ENCODE data around the gene COL9A2. TPM values are rescaled to one million over a fixed set of nuclear protein-coding genes. Genes with fewer than 3 reads are reported as not detected.

The COL9A2 gene
- polyA plus RNA-seq, 1 of the 3 experiments (the other 2 are of a cell fraction), result 0.94 TPM

DNA sequence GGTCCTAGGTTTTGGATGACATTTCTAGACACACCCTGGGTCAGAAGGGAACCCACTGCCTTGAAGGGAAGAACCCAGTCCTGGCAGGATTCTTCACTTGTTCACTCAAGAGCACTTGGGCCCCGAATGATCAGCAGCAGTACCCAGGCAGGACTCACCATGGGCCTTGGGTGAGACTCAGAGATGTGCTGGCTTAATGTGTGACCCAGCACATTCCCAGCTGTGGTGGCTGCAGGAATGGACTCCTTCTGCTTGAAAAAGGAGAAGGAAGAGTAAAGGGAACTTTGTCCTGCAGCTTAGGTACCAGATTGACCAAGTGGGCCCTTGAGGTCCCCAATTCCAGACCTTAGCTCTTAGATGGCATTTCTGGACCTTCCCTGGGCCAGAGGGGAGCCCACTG lies 44.1 kb upstream of the COL9A2 start:
- ChIA-PET POLR2A (no interaction called here), CTCF (no interaction called here)
- 20% methylated on average over 1 of the region's 1 CpG for WGBS (ENCODE audit: low lambda C conversion rate)
- Histone ChIP-seq H3K27ac (ENCODE audit: low read depth in 2 of 2, low read length in 1 of 2) (no peak overlapping the region), H3K4me3 (ENCODE audit: low read depth in 2 of 2, low read length in 1 of 2) (no peak overlapping the region), H3K4me1 (ENCODE audit: control insufficient read depth in 1 of 2, insufficient read depth in 2 of 2, low read depth in 1 of 2, low read length in 1 of 2) (peaks cover 4 to 10% of the 10 kb centered on the region in 2 experiments; a peak in 2 of 4 replicates), H3F3A (replicated peaks; ENCODE audit: insufficient read depth) (no peaks in the 10 kb centered on the region), H3K27me3 (ENCODE audit: insufficient read depth) (no peaks in the 10 kb centered on the region), H3K9me2 (no peaks in the 10 kb centered on the region), H3K9me3 (peaks cover 19% of the 10 kb centered on the region; the same call in 1 of the 2 replicates), H3K79me2 (ENCODE audit: insufficient read depth) (no peaks in the 10 kb centered on the region), H3K4me2 (no peak overlapping the region), H2AFZ (ENCODE audit: low read depth) (no peak overlapping the region), H3K9ac (no peak overlapping the region), H3K36me3 (replicated peaks in 1 of 2; ENCODE audit: control insufficient read depth in 1 of 2, insufficient read depth in 2 of 2, low read length in 1 of 2) (no peaks in the 10 kb centered on the region), H4K20me1 (ENCODE audit: insufficient read depth) (no peaks in the 10 kb centered on the region)
- no peak for TF ChIP-seq YY1 (IDR thresholded peaks at IDR 0.05; ENCODE audit: low read depth)
- no peak for TF ChIP-seq SIN3A (IDR thresholded peaks at IDR 0.05; ENCODE audit: borderline replicate concordance, low read depth, low read length)
- TF ChIP-seq NRF1 (IDR thresholded peaks at IDR 0.05; ENCODE audit: low read depth, low read length), result no peak
- TF ChIP-seq, protein P1, sequence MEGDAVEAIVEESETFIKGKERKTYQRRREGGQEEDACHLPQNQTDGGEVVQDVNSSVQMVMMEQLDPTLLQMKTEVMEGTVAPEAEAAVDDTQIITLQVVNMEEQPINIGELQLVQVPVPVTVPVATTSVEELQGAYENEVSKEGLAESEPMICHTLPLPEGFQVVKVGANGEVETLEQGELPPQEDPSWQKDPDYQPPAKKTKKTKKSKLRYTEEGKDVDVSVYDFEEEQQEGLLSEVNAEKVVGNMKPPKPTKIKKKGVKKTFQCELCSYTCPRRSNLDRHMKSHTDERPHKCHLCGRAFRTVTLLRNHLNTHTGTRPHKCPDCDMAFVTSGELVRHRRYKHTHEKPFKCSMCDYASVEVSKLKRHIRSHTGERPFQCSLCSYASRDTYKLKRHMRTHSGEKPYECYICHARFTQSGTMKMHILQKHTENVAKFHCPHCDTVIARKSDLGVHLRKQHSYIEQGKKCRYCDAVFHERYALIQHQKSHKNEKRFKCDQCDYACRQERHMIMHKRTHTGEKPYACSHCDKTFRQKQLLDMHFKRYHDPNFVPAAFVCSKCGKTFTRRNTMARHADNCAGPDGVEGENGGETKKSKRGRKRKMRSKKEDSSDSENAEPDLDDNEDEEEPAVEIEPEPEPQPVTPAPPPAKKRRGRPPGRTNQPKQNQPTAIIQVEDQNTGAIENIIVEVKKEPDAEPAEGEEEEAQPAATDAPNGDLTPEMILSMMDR (IDR thresholded peaks at IDR 0.05), result no peak
- no peak for TF ChIP-seq EP300 (IDR thresholded peaks at IDR 0.05; ENCODE audit: borderline replicate concordance in 1 of 2, low read depth in 1 of 2, low read length in 1 of 2)
- TF ChIP-seq EZH2phosphoT487 (IDR thresholded peaks at IDR 0.05; ENCODE audit: borderline replicate concordance, low read depth), result no peak
- no peak for TF ChIP-seq RXRA (IDR thresholded peaks at IDR 0.05; ENCODE audit: borderline replicate concordance, low read depth)
- no peak for TF ChIP-seq TEAD4 (IDR thresholded peaks at IDR 0.05; ENCODE audit: borderline replicate concordance, insufficient read depth)
- TF ChIP-seq FOSL2 (IDR thresholded peaks at IDR 0.05; ENCODE audit: borderline replicate concordance, low read depth), result no peak
- TF ChIP-seq FOXJ3 (CRISPR knock-in tag; IDR thresholded peaks at IDR 0.05), result no peak
- no peak for TF ChIP-seq POLR2AphosphoS5 (IDR thresholded peaks at IDR 0.05; ENCODE audit: low read depth, low read length)
- TF ChIP-seq, protein P2, sequence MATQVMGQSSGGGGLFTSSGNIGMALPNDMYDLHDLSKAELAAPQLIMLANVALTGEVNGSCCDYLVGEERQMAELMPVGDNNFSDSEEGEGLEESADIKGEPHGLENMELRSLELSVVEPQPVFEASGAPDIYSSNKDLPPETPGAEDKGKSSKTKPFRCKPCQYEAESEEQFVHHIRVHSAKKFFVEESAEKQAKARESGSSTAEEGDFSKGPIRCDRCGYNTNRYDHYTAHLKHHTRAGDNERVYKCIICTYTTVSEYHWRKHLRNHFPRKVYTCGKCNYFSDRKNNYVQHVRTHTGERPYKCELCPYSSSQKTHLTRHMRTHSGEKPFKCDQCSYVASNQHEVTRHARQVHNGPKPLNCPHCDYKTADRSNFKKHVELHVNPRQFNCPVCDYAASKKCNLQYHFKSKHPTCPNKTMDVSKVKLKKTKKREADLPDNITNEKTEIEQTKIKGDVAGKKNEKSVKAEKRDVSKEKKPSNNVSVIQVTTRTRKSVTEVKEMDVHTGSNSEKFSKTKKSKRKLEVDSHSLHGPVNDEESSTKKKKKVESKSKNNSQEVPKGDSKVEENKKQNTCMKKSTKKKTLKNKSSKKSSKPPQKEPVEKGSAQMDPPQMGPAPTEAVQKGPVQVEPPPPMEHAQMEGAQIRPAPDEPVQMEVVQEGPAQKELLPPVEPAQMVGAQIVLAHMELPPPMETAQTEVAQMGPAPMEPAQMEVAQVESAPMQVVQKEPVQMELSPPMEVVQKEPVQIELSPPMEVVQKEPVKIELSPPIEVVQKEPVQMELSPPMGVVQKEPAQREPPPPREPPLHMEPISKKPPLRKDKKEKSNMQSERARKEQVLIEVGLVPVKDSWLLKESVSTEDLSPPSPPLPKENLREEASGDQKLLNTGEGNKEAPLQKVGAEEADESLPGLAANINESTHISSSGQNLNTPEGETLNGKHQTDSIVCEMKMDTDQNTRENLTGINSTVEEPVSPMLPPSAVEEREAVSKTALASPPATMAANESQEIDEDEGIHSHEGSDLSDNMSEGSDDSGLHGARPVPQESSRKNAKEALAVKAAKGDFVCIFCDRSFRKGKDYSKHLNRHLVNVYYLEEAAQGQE (IDR thresholded peaks at IDR 0.05; ENCODE audit: low read depth, low read length), result no peak
- TF ChIP-seq GABPA (IDR thresholded peaks at IDR 0.05; ENCODE audit: low read depth), result no peak
- no peak for TF ChIP-seq TCF12 (IDR thresholded peaks at IDR 0.05)
- TF ChIP-seq, protein P3, sequence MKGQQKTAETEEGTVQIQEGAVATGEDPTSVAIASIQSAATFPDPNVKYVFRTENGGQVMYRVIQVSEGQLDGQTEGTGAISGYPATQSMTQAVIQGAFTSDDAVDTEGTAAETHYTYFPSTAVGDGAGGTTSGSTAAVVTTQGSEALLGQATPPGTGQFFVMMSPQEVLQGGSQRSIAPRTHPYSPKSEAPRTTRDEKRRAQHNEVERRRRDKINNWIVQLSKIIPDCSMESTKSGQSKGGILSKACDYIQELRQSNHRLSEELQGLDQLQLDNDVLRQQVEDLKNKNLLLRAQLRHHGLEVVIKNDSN (IDR thresholded peaks at IDR 0.05; ENCODE audit: borderline replicate concordance, low read depth), result no peak
- TF ChIP-seq, protein P4, sequence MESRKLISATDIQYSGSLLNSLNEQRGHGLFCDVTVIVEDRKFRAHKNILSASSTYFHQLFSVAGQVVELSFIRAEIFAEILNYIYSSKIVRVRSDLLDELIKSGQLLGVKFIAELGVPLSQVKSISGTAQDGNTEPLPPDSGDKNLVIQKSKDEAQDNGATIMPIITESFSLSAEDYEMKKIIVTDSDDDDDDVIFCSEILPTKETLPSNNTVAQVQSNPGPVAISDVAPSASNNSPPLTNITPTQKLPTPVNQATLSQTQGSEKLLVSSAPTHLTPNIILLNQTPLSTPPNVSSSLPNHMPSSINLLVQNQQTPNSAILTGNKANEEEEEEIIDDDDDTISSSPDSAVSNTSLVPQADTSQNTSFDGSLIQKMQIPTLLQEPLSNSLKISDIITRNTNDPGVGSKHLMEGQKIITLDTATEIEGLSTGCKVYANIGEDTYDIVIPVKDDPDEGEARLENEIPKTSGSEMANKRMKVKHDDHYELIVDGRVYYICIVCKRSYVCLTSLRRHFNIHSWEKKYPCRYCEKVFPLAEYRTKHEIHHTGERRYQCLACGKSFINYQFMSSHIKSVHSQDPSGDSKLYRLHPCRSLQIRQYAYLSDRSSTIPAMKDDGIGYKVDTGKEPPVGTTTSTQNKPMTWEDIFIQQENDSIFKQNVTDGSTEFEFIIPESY (IDR thresholded peaks at IDR 0.05; ENCODE audit: borderline replicate concordance, low read depth), result no peak
- TF ChIP-seq, protein P5, sequence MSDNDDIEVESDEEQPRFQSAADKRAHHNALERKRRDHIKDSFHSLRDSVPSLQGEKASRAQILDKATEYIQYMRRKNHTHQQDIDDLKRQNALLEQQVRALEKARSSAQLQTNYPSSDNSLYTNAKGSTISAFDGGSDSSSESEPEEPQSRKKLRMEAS (IDR thresholded peaks at IDR 0.05; ENCODE audit: low read depth), result no peak
- TF ChIP-seq, protein P6, sequence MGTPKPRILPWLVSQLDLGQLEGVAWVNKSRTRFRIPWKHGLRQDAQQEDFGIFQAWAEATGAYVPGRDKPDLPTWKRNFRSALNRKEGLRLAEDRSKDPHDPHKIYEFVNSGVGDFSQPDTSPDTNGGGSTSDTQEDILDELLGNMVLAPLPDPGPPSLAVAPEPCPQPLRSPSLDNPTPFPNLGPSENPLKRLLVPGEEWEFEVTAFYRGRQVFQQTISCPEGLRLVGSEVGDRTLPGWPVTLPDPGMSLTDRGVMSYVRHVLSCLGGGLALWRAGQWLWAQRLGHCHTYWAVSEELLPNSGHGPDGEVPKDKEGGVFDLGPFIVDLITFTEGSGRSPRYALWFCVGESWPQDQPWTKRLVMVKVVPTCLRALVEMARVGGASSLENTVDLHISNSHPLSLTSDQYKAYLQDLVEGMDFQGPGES (IDR thresholded peaks at IDR 0.05; ENCODE audit: low read depth, low read length), result no peak
- no peak for TF ChIP-seq MXI1 (IDR thresholded peaks at IDR 0.05; ENCODE audit: low read depth, low read length)
- no peak for DNase-seq

Measured in SK-N-SH (cell line).